GM12878 (cell line): ENCODE measurements around the gene TLNRD1. TPM values are rescaled to one million over a fixed set of nuclear protein-coding genes. Genes with fewer than 3 reads are reported as not detected.

Experiments used
- BHLHE40 ChIP-seq, 2 experiments: fragments of 450-650 bp in 1 of 2; IDR thresholded peaks; 2 replicates each; pipeline ENCODE4 v1.6.1; 2011 to 2017; ENCODE audit warnings: low read depth in 2 of 2, borderline replicate concordance in 1 of 2, improper control_type of control experiment in 1 of 2, low read length in 1 of 2, mild to moderate bottlenecking in 1 of 2
- BMI1 ChIP-seq: fragments of 450-650 bp; IDR thresholded peaks from 2 replicates; pipeline ENCODE4 v1.6.1; 2016; ENCODE audit warnings: mild to moderate bottlenecking, moderate library complexity, borderline replicate concordance
- DPF2 ChIP-seq: fragments of 450-650 bp; IDR thresholded peaks from 2 replicates; pipeline ENCODE4 v1.6.1; 2017; ENCODE audit warnings: mild to moderate bottlenecking
- EZH2 ChIP-seq: IDR thresholded peaks from 2 replicates; pipeline ENCODE4 v1.6.1; 2012; ENCODE audit warnings: low read depth, mild to moderate bottlenecking, control low read depth, inconsistent platforms, low read length, borderline replicate concordance; ENCODE audit not compliant: control insufficient read depth
- HCFC1 ChIP-seq: fragments of 150-350 bp; IDR thresholded peaks from 2 replicates; pipeline ENCODE4 v1.6.1; 2014; ENCODE audit warnings: low read length
- HDAC6 ChIP-seq: fragments of 200-600 bp; sonication (generic); IDR thresholded peaks from one replicate; pipeline ENCODE4 v1.8.0; 2017; ENCODE audit warnings: antibody characterized with exemption; ENCODE audit not compliant: unreplicated experiment
- SMARCA5 ChIP-seq: fragments of 450-650 bp; IDR thresholded peaks from 2 replicates; pipeline ENCODE4 v1.6.1; 2017; ENCODE audit warnings: mild to moderate bottlenecking
- STAT3 ChIP-seq: IDR thresholded peaks from 2 replicates; pipeline ENCODE4 v1.6.1; 2011; ENCODE audit warnings: low read depth, low read length, improper control_type of control experiment
- polyA plus RNA-seq, 11 experiments: library from polyadenylated mRNA; depleted of rRNA in 4 of 11; unstranded in 6 of 11; stranded (reverse) in 5 of 11; fragments of >200 nt; fragmentation: Nextera tagmentation in 4 of 11; fragmentation: Illumina TruSeq in 1 of 11; extraction: Ambion mirVana in 4 of 11; extraction: Trizol in 1 of 11; gene quantifications; 1 replicate in 1 of 11; 2 replicates in 10 of 11; pipeline versions ENCODE4 v1.2.1 to v1.2.3, GENCODE V29; 2011 to 2016; ENCODE audit warnings: inconsistent platforms in 2 of 11, missing spikeins in 2 of 11, low read depth in 1 of 11
- total RNA-seq, 4 experiments: library from RNA; depleted of rRNA in 3 of 4; stranded (reverse); fragments of >200 nt in 3 of 4; fragmentation: Illumina TruSeq in 1 of 4; extraction: Trizol in 1 of 4; gene quantifications; 2 replicates each; pipeline versions ENCODE4 v1.2.1 to v1.2.3, GENCODE V29; 2013 to 2021
- TF ChIP-seq, protein P1 (sequence below): fragments of 450-650 bp; IDR thresholded peaks from 2 replicates; pipeline ENCODE4 v1.6.1; 2017; ENCODE audit warnings: mild to moderate bottlenecking, moderate library complexity
- TF ChIP-seq, protein P2 (sequence below): IDR thresholded peaks from 2 replicates; pipeline ENCODE4 v1.6.1; 2012; ENCODE audit warnings: low read length, inconsistent platforms
- TF ChIP-seq, protein P3 (sequence below): IDR thresholded peaks from 2 replicates; pipeline ENCODE4 v1.6.1; 2012; ENCODE audit warnings: improper control_type of control experiment, low read depth, low read length; ENCODE audit not compliant: insufficient replicate concordance
- TF ChIP-seq, protein P4 (sequence below): fragments of 150-350 bp; IDR thresholded peaks from 2 replicates; pipeline ENCODE4 v1.6.1; 2014; ENCODE audit warnings: mild to moderate bottlenecking, low read depth, low read length
- TF ChIP-seq, protein P5 (sequence below): fragments of 450-650 bp; IDR thresholded peaks from 2 replicates; pipeline ENCODE4 v1.6.1; 2016; ENCODE audit warnings: mild to moderate bottlenecking, moderate library complexity, borderline replicate concordance

TLNRD1 gene
- total and polyA plus RNA-seq, 10 of the 15 experiments (the other 5 are each of a cell fraction or from before 2014, with no cell fraction given): 2.5 to 44.8 (median 9.1) TPM

DNA sequence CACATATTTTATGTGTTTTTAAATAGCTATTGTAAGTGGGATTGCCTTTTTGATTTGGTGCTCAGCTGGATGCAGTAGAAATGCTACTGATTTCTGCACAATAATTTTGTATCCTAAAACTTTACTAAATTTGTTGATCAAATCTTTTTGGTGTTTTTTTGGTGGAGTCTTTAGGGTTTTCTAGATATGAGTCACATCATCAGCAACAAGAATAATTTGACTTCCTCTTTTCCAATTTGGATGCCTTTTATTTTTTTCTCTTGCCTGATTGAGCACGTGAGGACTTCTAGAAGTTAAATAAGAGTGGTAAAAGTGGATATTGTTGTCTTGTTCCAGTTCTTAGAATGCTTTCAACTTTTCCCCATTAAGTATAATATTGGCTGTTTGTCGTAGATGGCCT lies 51.3 kb downstream of the TLNRD1 start (continued):
- TF ChIP-seq, protein P1, sequence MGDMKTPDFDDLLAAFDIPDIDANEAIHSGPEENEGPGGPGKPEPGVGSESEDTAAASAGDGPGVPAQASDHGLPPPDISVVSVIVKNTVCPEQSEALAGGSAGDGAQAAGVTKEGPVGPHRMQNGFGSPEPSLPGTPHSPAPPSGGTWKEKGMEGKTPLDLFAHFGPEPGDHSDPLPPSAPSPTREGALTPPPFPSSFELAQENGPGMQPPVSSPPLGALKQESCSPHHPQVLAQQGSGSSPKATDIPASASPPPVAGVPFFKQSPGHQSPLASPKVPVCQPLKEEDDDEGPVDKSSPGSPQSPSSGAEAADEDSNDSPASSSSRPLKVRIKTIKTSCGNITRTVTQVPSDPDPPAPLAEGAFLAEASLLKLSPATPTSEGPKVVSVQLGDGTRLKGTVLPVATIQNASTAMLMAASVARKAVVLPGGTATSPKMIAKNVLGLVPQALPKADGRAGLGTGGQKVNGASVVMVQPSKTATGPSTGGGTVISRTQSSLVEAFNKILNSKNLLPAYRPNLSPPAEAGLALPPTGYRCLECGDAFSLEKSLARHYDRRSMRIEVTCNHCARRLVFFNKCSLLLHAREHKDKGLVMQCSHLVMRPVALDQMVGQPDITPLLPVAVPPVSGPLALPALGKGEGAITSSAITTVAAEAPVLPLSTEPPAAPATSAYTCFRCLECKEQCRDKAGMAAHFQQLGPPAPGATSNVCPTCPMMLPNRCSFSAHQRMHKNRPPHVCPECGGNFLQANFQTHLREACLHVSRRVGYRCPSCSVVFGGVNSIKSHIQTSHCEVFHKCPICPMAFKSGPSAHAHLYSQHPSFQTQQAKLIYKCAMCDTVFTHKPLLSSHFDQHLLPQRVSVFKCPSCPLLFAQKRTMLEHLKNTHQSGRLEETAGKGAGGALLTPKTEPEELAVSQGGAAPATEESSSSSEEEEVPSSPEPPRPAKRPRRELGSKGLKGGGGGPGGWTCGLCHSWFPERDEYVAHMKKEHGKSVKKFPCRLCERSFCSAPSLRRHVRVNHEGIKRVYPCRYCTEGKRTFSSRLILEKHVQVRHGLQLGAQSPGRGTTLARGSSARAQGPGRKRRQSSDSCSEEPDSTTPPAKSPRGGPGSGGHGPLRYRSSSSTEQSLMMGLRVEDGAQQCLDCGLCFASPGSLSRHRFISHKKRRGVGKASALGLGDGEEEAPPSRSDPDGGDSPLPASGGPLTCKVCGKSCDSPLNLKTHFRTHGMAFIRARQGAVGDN: no peak
- TF ChIP-seq EZH2 (no peak), SMARCA5 (no peak), BHLHE40 (IDR thresholded peaks at IDR 0.05; ENCODE audit: borderline replicate concordance in 1 of 2, low read depth in 2 of 2, low read length in 1 of 2) (peak; percentile 95), BMI1 (0 out of 2 replicates have a peak, but pooled peaks have one; percentile 44), STAT3 (no peak), DPF2 (peak; percentile 85), HDAC6 (no peak), HCFC1 (no peak)
- TF ChIP-seq, protein P2, sequence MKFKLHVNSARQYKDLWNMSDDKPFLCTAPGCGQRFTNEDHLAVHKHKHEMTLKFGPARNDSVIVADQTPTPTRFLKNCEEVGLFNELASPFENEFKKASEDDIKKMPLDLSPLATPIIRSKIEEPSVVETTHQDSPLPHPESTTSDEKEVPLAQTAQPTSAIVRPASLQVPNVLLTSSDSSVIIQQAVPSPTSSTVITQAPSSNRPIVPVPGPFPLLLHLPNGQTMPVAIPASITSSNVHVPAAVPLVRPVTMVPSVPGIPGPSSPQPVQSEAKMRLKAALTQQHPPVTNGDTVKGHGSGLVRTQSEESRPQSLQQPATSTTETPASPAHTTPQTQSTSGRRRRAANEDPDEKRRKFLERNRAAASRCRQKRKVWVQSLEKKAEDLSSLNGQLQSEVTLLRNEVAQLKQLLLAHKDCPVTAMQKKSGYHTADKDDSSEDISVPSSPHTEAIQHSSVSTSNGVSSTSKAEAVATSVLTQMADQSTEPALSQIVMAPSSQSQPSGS: 0 out of 2 replicates have a peak, but pooled peaks have one; percentile 35
- TF ChIP-seq, protein P3, sequence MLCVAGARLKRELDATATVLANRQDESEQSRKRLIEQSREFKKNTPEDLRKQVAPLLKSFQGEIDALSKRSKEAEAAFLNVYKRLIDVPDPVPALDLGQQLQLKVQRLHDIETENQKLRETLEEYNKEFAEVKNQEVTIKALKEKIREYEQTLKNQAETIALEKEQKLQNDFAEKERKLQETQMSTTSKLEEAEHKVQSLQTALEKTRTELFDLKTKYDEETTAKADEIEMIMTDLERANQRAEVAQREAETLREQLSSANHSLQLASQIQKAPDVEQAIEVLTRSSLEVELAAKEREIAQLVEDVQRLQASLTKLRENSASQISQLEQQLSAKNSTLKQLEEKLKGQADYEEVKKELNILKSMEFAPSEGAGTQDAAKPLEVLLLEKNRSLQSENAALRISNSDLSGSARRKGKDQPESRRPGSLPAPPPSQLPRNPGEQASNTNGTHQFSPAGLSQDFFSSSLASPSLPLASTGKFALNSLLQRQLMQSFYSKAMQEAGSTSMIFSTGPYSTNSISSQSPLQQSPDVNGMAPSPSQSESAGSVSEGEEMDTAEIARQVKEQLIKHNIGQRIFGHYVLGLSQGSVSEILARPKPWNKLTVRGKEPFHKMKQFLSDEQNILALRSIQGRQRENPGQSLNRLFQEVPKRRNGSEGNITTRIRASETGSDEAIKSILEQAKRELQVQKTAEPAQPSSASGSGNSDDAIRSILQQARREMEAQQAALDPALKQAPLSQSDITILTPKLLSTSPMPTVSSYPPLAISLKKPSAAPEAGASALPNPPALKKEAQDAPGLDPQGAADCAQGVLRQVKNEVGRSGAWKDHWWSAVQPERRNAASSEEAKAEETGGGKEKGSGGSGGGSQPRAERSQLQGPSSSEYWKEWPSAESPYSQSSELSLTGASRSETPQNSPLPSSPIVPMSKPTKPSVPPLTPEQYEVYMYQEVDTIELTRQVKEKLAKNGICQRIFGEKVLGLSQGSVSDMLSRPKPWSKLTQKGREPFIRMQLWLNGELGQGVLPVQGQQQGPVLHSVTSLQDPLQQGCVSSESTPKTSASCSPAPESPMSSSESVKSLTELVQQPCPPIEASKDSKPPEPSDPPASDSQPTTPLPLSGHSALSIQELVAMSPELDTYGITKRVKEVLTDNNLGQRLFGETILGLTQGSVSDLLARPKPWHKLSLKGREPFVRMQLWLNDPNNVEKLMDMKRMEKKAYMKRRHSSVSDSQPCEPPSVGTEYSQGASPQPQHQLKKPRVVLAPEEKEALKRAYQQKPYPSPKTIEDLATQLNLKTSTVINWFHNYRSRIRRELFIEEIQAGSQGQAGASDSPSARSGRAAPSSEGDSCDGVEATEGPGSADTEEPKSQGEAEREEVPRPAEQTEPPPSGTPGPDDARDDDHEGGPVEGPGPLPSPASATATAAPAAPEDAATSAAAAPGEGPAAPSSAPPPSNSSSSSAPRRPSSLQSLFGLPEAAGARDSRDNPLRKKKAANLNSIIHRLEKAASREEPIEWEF: no peak
- TF ChIP-seq, protein P4, sequence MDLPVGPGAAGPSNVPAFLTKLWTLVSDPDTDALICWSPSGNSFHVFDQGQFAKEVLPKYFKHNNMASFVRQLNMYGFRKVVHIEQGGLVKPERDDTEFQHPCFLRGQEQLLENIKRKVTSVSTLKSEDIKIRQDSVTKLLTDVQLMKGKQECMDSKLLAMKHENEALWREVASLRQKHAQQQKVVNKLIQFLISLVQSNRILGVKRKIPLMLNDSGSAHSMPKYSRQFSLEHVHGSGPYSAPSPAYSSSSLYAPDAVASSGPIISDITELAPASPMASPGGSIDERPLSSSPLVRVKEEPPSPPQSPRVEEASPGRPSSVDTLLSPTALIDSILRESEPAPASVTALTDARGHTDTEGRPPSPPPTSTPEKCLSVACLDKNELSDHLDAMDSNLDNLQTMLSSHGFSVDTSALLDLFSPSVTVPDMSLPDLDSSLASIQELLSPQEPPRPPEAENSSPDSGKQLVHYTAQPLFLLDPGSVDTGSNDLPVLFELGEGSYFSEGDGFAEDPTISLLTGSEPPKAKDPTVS: no peak
- TF ChIP-seq, protein P5, sequence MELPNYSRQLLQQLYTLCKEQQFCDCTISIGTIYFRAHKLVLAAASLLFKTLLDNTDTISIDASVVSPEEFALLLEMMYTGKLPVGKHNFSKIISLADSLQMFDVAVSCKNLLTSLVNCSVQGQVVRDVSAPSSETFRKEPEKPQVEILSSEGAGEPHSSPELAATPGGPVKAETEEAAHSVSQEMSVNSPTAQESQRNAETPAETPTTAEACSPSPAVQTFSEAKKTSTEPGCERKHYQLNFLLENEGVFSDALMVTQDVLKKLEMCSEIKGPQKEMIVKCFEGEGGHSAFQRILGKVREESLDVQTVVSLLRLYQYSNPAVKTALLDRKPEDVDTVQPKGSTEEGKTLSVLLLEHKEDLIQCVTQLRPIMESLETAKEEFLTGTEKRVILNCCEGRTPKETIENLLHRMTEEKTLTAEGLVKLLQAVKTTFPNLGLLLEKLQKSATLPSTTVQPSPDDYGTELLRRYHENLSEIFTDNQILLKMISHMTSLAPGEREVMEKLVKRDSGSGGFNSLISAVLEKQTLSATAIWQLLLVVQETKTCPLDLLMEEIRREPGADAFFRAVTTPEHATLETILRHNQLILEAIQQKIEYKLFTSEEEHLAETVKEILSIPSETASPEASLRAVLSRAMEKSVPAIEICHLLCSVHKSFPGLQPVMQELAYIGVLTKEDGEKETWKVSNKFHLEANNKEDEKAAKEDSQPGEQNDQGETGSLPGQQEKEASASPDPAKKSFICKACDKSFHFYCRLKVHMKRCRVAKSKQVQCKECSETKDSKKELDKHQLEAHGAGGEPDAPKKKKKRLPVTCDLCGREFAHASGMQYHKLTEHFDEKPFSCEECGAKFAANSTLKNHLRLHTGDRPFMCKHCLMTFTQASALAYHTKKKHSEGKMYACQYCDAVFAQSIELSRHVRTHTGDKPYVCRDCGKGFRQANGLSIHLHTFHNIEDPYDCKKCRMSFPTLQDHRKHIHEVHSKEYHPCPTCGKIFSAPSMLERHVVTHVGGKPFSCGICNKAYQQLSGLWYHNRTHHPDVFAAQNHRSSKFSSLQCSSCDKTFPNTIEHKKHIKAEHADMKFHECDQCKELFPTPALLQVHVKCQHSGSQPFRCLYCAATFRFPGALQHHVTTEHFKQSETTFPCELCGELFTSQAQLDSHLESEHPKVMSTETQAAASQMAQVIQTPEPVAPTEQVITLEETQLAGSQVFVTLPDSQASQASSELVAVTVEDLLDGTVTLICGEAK: peak; percentile 85
